HS-27A (cell line): ENCODE data around the gene MGAT5.
"Not testable (repeated sequence)": the region's sequence is repeated elsewhere in the genome, so short reads cannot be mapped to it uniquely, and the experiment has no call there.

Source experiments
- DNase-seq: peaks from one replicate; pipeline ENCODE4 v3.0.0-alpha.2; 2012; ENCODE audit warnings: low read depth, missing footprints

MGAT5 gene

DNA sequence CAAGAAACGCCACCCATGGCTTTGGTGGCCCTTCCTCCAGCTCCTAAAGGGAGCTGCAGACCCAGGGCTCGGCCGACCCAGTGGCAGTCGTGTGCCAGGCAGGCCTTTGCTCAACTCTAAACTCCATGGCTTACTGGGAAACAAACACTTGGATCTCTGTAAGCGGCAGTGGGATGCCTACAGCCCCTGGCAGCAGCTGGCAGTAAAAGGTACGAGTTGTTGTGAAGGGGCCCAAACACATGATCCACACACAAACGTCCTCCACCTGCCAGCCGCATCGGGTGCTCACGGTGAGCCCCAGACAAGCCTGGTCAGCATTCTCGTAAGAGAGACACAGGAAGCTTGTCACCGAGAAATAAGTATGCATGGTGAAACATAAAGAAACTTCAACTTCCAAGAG is 214.9 kb downstream of the MGAT5 start:
- no peak for DNase-seq

DNA sequence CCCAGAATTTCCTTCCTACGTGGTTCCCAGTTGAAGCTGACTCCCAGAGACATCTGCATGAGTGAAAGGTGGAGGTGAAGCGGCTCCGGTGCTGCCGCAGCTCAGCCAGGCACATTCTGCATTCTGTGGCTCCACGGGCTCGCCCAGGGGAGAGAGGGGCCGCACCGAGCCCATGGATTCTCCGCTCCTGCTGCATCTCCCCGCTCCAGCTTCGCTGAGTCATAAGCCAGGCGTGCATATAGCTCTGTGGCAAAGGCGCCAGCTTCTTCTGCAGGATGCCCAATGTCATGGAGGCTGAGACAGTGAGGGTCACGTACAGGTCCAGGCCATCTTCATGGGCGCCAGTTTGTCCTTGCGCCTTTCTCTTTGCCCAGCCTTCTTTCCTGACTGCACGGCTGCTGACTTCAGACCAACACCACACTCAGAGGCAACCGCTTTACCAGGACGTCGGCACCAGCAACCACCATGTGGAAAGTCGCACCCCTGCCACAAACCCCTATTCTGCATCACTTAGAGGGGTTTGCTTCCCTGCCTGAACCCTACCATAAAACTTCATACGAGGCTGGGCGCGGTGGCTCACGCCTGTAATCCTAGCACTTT is 215.7 kb downstream of the MGAT5 start:
- DNase-seq: no peak

DNA sequence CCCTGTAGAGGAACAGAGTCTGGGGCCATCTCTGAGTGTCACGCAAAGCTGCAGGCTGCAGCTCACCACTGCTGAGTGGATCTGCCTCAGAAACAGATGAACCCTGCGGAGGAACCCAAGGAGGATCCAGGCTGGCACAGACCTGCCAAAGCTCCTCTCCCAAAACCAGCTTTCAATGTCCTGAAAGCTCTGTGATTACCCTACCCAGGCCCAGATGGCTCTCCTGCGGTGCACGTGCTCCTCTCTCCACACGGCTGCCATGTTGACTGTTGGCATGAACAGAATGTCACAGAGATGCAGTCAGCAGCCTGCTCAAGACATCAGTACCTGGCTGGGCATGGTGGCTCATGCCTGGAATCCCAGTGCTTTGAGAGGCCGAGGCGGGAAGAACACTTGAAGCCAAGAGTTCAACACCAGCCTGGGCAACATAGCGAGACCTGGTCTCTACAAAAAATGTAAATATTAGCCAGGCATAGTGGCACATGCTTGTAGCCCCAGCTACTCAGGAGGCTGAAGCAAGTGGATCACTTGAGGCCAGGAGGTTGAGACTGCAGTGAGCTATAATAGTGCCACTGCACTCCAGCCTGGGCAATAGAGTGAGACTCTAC is 216.8 kb downstream of the MGAT5 start:
- DNase-seq: no peak

DNA sequence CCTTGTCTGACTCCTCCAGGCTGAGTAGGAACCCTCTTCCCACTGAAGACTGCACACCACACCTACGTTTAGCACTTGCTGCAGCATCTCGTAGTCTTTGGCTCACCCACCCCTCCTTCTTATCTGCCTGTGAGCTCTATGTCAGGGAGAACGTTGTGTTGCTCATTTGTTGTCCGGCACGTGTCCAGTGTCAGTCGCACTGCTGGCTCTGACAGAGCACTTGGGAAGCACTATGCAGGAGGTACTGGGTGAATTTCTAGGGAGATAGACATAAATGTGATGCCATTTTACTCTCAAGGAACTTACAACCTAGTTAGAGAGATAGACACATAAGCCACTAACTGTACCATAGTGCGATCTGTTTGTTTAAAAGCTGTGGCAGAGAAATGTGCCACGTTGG is 223.1 kb downstream of the MGAT5 start:
- not testable (repeated sequence) for DNase-seq

DNA sequence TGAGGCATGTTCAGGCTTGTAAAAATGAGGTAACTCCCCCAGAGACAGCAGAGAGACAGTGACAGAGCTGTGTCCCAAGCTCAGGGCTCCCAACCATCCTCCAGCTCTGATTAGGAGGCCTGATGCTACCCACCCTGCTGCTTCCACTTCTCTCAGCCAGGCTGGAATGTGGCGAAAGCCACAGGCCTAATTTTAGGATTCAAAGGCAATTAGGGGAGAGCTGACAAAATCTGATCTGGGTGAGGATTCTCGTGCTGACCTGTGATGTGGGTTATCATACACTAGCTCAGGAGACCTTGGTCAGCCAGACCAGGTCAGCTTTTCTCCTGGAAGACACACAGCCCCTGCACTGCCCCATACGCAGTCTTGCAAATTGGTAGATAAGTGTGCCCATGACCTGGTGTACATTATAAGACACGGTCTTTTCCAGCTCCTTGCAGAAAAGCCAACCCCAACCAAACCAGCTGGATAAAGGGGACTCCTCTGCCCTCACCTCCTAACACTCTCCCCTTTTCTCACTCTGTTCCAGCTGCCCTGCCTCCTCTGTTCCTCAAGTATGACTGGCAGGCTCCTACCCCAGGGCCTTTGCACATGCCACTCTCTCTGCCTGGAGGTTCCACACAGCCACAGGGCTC is 225.9 kb downstream of the MGAT5 start:
- no peak for DNase-seq

DNA sequence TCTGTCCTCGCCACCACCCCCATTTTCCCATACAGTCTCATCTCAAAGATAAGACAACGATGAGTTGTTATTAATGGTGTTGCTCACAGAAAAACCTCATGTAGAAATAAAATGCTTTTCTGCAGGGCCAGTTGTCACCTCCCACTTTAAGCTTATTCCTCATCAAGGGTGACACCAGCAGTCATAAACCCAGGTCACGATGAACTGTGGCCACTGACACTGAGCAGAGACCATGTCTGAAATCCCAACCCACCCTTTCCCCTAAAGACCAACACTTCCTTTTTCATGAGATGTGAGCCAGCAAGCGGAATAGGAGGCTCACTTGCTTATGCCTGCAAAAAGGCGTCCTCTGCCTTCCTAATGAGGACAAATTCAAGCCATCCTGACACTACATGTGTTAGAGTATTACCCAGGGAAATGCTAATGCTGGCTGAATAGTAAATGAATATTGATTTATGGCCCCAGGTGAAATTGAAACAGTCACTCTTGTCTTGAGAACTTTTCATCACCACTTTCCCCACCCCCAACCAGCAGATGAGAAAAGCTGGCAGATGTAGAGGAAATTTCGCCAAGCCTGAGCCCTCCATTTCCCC is 228.4 kb downstream of the MGAT5 start:
- DNase-seq: no peak

DNA sequence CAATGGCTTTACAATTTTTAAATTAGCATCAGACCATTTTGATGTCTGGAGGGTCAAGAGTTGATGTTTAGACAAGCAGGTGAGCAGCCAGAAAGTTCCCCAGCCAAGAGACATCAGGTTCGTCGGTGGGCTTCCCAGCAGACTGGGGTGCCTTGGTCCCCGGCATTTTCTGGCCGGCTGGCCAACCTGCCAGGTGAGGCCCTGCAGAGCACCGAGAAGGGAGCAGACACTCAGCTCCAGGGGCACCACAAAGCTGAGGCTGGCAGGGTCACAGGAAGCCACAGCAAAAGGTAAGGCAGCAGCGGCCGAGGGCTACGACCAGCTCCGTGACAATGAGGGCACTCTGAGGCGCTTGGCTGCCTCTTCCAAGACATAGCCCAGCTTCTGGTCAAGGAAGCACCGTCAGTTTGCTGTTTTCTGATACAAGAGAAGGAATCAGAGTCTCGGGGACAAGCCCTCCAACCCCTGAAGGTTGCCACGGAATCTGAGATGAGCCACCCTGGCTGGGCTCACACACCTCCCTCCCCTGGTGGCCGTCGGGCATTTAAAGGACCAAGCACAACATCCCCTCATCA is 229.0 kb downstream of the MGAT5 start:
- DNase-seq: no peak

DNA sequence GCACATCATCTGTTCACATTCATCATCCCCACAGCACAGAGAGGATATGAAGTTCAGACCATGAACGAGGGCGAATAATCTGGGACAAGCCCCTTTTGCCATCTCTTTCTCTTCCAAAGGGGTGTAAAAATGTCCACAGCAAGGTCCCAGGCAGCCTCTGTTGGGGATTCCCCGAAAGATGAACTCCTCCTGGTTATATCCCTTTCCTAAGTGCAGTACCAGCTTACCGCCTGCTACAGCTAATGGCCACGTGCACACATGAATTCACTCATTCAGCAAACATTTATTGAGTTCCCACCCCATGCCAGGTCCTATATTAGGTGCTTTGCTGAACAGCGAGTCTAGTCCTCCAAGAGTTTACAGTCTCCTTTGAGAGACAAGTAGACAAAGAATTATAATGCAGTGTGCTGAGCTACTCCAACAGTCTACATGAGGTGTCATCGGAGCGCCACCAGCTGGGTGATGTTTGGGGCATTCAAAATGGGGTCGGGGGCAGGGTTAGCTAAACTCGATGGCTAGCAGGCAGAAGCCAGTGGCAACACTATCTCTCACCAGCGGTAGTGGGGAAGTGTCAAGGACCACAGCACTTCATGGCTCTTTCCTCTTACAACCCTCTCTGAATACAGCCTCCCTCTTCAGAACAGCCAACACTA is 236.0 kb downstream of the MGAT5 start:
- DNase-seq: no peak

DNA sequence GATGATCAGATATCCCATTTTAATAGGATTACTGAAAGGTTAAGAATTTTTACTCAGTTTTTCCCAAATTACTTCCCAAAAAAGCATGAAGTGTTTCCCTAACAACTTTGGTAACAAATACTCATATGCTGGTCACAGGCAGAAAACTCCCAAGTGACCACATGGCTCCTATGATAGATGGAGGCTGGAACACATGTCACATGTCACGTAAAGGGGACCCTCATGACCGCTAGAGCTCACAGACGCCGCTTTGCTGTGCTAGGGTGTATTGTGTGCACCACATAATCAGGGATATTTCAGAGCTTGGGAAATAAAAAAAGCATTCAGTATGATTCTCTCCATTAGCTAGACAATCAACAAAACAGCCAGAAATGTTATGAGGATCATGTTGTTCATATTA is 236.7 kb downstream of the MGAT5 start:
- no peak for DNase-seq

DNA sequence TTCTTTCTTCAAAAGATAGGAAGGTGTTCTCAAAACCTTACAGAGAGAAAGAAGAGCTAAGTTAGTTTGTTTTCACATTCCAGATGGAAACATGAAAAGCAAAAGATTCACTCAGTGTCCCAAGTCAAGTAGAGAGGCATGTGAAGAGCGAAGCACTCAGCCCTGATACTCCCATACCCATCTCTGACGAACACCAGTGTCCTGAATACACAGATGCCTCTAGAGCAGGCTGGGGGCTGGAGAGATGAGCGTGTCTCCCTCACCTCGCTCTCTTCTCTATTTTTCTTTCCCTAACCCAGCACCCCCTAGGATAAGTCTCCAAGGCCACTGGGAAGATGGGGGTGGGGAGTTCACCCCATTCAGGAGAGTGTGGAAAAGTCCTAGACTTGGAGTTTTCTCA is 237.2 kb downstream of the MGAT5 start:
- DNase-seq: no peak

DNA sequence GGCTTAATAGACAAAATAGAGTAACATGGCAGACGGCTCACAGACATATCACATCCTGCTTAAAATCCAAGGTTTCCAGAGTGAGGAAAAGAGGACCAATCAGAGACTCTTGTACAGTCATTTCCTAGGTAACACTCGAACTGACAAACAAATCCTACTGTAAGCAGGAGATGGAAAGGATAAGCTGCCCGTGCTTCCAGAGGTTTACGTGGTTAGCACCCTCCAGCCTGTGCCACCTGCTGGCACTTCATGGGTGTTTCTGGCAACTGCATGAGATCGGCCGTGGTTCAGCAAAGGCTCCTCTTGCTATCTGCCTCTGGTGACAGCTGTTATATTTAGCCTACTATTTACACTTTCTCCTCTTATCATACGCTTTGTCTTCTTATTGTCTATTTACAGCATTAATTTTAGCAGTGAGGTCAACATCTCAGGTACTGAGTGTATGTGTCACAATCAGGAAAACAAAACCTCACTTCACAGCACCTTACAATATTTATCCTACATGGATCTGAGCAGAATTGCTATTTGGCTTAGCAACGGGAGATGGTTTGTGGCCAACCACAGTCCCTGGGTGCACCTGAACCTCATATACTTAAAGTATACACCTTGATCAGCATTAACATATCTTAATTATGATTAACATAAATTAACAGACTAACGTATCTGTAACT is 238.0 kb downstream of the MGAT5 start:
- DNase-seq: peak; percentile 4

DNA sequence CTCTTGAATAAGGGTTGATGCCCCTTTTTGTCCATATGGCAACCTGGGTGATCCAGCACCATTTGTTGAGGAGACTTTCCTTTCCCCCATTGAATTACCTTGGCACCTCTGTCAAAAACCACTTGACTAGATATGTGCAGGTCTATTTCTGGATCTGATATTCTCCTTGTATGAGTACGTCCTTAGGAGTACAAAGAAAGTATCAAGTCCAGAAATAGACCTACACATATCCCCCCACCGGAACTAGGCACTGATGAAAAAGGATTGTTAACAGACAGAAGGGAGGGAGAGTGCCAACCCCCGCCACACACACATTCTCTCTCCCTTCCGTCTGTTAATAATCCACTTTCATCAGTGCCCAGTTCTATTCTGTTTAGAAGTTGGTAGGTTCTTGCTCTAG is 239.9 kb downstream of the MGAT5 start:
- DNase-seq: no peak

DNA sequence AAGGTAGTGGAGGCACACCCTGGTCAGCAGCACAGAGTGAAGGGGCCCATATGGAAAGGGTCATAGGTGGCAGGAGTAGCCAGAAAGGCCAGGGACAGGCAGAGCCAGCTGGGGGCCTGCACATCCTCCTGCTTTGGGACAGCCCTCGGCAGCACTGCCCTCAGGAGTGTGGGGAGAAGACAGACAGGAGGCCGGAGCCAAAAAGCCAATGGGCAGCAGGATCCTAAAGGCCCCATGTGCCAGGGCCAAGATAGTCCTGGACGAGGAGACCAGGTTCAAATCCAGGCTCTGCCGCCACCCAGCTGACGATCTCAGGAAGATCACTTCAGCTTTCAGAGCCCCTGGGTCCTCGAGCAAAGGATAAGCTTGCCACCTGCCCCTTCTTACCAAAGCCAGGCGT is 244.8 kb downstream of the MGAT5 start:
- DNase-seq: no peak

DNA sequence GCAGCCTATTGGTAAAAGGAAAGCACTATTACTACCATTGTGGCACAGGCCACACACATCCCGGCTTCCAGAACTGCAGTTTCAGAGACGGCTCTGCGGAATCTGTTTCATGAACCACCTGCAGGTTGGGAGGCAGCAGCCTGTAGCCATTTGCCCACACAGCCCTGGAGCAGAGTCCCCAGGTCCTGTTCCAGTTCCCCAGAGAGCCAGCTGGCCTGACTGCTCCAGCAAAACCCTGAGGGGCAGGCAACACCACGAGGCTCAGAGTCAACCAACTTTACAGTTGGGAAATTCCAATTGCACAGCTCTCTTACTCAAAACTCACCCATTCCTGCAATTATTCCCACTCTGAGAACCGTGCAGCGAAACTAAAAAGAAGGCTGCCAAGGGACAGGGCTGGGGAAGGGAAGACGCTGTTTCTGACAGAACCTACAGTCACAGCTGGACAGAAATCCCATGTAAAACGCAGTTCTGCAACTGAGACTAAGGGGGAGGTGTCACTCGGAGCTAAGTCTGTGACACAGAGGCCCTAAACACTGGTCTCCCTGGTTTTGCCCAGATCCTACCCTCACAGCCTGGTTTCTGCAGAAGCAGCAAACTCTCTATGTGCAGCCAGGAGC is 245.5 kb downstream of the MGAT5 start:
- DNase-seq: no peak

DNA sequence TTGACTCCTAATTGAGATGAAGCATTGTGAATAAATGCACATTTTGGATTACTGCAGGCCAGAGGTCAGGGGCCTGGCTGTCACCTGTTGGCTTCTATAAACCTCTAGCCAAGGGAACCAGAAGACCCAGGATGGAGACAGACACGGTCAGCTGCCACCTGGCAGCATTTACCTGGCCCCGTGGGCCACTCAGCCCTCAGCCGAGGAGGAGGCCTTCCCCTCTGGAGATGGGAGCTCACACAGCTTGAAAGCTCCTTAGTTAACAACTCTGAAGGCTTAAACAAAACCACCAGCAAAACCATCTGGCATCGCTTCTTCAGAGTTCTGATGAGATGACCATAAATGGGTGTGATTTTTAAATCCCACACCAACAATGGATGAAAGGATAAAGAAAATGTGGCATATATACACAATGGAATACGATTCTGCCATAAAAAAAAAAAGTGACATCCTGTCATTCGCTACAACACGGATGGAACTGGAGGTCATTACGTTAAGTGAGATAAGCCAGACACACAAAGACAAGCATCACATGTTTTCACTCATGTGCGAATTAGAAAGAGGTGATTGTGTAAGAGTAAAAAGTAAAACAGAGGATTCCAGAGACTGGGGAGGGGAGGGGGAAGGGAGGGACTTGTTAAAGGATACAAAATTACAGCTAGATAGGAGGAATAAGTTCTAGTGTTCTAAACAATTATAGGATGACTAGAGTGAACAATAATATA is 246.5 kb downstream of the MGAT5 start:
- DNase-seq: no peak

DNA sequence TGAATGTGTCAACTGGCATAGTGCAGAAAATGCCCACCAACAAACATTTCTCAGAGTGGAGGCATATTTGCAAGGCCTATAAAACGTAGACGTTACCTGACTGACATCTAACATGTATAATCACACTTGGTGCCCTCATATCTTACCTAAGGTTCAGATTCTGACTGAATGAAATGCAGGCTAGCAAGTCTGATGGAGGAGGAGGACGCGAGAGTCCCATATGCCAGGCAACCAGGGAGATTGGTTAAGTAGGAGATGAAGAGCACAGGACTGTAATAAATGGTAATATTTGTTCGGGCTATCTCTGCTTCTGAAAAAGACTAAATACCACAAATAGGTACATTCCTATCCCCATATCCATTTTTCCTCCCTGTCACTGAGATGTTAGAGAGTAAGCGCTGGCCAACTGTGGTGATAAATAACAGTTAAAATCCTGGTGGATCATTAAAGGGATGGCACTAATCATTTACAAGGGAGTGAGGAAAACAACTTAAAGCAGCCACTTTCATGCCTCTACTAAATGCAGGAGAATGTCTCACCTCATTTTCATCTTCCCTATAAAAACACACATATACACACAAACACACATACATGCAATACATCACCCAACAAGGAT is 247.7 kb downstream of the MGAT5 start:
- no peak for DNase-seq

DNA sequence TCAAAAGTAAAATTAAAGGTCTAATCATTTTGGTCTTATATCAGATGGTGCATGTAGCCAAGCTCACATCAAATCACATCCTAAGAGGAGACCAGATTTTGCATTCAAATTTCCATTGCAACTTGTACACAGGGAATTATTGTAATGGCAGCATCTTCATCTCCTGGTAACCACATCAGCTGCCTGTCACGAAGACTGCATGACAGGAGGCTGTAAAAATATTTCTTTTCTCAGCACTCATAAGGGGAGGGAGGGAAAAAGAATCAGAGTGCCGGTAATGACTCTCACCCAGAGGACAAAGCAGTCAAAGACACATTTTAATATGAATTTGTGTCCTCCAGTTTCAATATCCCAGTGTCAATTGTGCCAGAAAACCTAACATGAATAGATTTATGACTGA is 248.2 kb downstream of the MGAT5 start:
- no peak for DNase-seq
